Smooth muscle cell (in vitro differentiated cells): Measurements from ENCODE around the gene SGPL1. TPM values are rescaled to one million over a fixed set of nuclear protein-coding genes. Genes with fewer than 3 reads are reported as not detected.

Experiments used
- DNase-seq: peaks from one replicate; lab custom pipeline; 2025; ENCODE audit not compliant: unreplicated experiment; lab: John Stamatoyannopoulos, UW
- H2AFZ ChIP-seq: fragments of 200-600 bp; sonication (generic); 2 replicates; pipeline ENCODE4 v1.6.0; 2016; ENCODE audit warnings: antibody characterized with exemption, low read depth, mild to moderate bottlenecking
- H3F3A ChIP-seq: fragments of 200-600 bp; sonication (generic); 2 replicates; pipeline ENCODE4 v1.6.0; 2017; ENCODE audit warnings: antibody characterized with exemption, low read depth
- H3K27ac ChIP-seq: fragments of 200-600 bp; sonication (generic); 2 replicates; pipeline ENCODE4 v1.5.1; 2016; ENCODE audit warnings: low read depth, mild to moderate bottlenecking
- H3K27me3 ChIP-seq: fragments of 200-600 bp; sonication (generic); 2 replicates; pipeline ENCODE4 v1.6.1; 2016; ENCODE audit warnings: low read depth, mild to moderate bottlenecking
- H3K36me3 ChIP-seq: fragments of 200-600 bp; sonication (generic); 2 replicates; pipeline ENCODE4 v1.5.1; 2016; ENCODE audit warnings: low read depth
- H3K4me1 ChIP-seq: fragments of 200-600 bp; sonication (generic); 2 replicates; pipeline ENCODE4 v1.5.1; 2016; ENCODE audit warnings: low read depth
- H3K4me2 ChIP-seq: fragments of 200-600 bp; sonication (generic); 2 replicates; pipeline ENCODE4 v1.6.0; 2016; ENCODE audit warnings: mild to moderate bottlenecking
- H3K4me3 ChIP-seq: fragments of 200-600 bp; sonication (generic); 2 replicates; pipeline ENCODE4 v1.5.1; 2016; ENCODE audit warnings: mild to moderate bottlenecking
- H3K79me2 ChIP-seq: fragments of 200-600 bp; sonication (generic); 2 replicates; pipeline ENCODE4 v1.6.0; 2016; ENCODE audit warnings: low read depth, mild to moderate bottlenecking
- H3K9ac ChIP-seq: fragments of 200-600 bp; sonication (generic); 2 replicates; pipeline ENCODE4 v1.6.0; 2016; ENCODE audit warnings: low read depth
- H3K9me3 ChIP-seq: fragments of 200-600 bp; sonication (generic); replicated peaks from 2 replicates; pipeline ENCODE4 v1.5.1; 2016; ENCODE audit warnings: low read depth
- H4K20me1 ChIP-seq: fragments of 200-600 bp; sonication (generic); 2 replicates; pipeline ENCODE4 v1.6.0; 2016; ENCODE audit warnings: low read depth
- CTCF ChIP-seq: fragments of 200-600 bp; sonication (generic); IDR thresholded peaks from 2 replicates; pipeline ENCODE4 v1.5.1; 2017; ENCODE audit warnings: borderline replicate concordance, mild to moderate bottlenecking, antibody characterized with exemption; ENCODE audit not compliant: insufficient read depth, poor library complexity, severe bottlenecking
- WGBS: methylation state at CpG from one replicate; pipeline ENCODE4 v1.1.7; 2016; ENCODE audit warnings: low lambda C conversion rate; 5-methylcytosine and 5-hydroxymethylcytosine counted together
- polyA plus RNA-seq: library from polyadenylated mRNA; unstranded; fragments of >200 nt; fragmentation: Nextera tagmentation; extraction: Ambion mirVana; gene quantifications from 2 replicates; pipeline ENCODE4 v1.2.1, GENCODE V29; 2016
- total RNA-seq: library from RNA; depleted of rRNA; stranded (reverse); fragments of >200 nt; gene quantifications from 2 replicates; pipeline ENCODE4 v1.2.3, GENCODE V29; 2014

The SGPL1 gene
- total and polyA plus RNA-seq, 2 experiments from 2014 or later = 20.0 to 41.1 TPM

- Histone ChIP-seq H3K27ac (no peak overlapping the region), H3K27me3 (peaks cover 26% of the 10 kb centered on the region), H3F3A (peaks cover 1% of the 10 kb centered on the region), H3K4me3 (no peak overlapping the region), H3K79me2 (no peaks in the 10 kb centered on the region), H3K4me2 (no peak overlapping the region), H2AFZ (no peak overlapping the region), H4K20me1 (peaks cover 19% of the 10 kb centered on the region), H3K9me3 (no peaks in the 10 kb centered on the region), H3K9ac (no peak overlapping the region), H3K36me3 (no peaks in the 10 kb centered on the region), H3K4me1 (peaks cover 2% of the 10 kb centered on the region)
- DNase-seq = peak; percentile 15
- WGBS = 41% methylated on average over 18 of the region's 22 CpGs
- TF ChIP-seq CTCF = peak; percentile 82
Measured at GRCh38 chr10:70925377-70926225, 109.9 kb downstream of the SGPL1 start.

GRCh38 chr10:70926226-70927000 lies 110.7 kb downstream of the SGPL1 start:
- Histone ChIP-seq H3K4me1 (peaks cover 6% of the 10 kb centered on the region), H3K27ac (no peak overlapping the region), H3K4me2 (peak overlapping the region; percentile 67), H3K9me3 (no peaks in the 10 kb centered on the region), H2AFZ (no peak overlapping the region), H4K20me1 (peaks cover 22% of the 10 kb centered on the region), H3K27me3 (peaks cover 22% of the 10 kb centered on the region), H3K36me3 (no peaks in the 10 kb centered on the region), H3K79me2 (no peaks in the 10 kb centered on the region), H3K9ac (no peak overlapping the region), H3F3A (peaks cover 8% of the 10 kb centered on the region), H3K4me3 (no peak overlapping the region)
- 82% methylated on average over 18 of the region's 18 CpGs for WGBS
- no peak for TF ChIP-seq CTCF
- DNase-seq = no peak

GRCh38 chr10:70927189-70927943 lies 111.6 kb downstream of the SGPL1 start:
- no peaks in the 10 kb centered on the region for H3K79me2 ChIP-seq
- peaks cover 26% of the 10 kb centered on the region for H4K20me1 ChIP-seq
- H3K4me2 ChIP-seq = peak overlapping the region; percentile 67
- H3K9ac ChIP-seq = no peak overlapping the region
- no peaks in the 10 kb centered on the region for H3K9me3 ChIP-seq
- no peak overlapping the region for H2AFZ ChIP-seq
- no peak for TF ChIP-seq CTCF
- H3K36me3 ChIP-seq = no peaks in the 10 kb centered on the region
- H3K4me1 ChIP-seq = peaks cover 6% of the 10 kb centered on the region
- peaks cover 8% of the 10 kb centered on the region for H3F3A ChIP-seq
- peak overlapping the region; percentile 44 for H3K27ac ChIP-seq
- peaks cover 13% of the 10 kb centered on the region for H3K27me3 ChIP-seq
- DNase-seq = no peak
- no peak overlapping the region for H3K4me3 ChIP-seq
- 31% methylated on average over 13 of the region's 13 CpGs for WGBS
